A673 (cell line): ENCODE data around the gene TSSK6. TPM values are rescaled to one million over a fixed set of nuclear protein-coding genes. Genes with fewer than 3 reads are reported as not detected.

ENCODE experiments used
- BruUV-seq: library from RNA; stranded (reverse); fragments of 400-500 nt; replicated peaks from 2 replicates; lab custom pipeline; 2021; lab: Mats Ljungman, UMichigan
- CTCF ChIA-PET: fragments of 300-600 bp; sonication (Branson Sonifier 250); formaldehyde crosslinking; loops from one replicate; lab custom pipeline; 2022; ENCODE audit warnings: antibody characterized with exemption; lab: Charles Lee
- POLR2A ChIA-PET: fragments of 300-600 bp; sonication (Branson Sonifier 250); formaldehyde crosslinking; loops from one replicate; lab custom pipeline; 2022; ENCODE audit warnings: antibody characterized with exemption; ENCODE audit not compliant: low non-redundant PET; lab: Charles Lee
- DNase-seq: peaks from one replicate; pipeline ENCODE4 v3.0.0-alpha.2; 2015; ENCODE audit warnings: low spot score
- H3K27ac ChIP-seq: fragments of 200-600 bp; sonication (generic); 2 replicates; pipeline ENCODE4 v1.5.1; 2016; ENCODE audit warnings: mixed run types, low read depth, mild to moderate bottlenecking, mixed read lengths, antibody characterized with exemption, low read length; ENCODE audit not compliant: poor library complexity, severe bottlenecking
- H3K27me3 ChIP-seq: fragments of 200-600 bp; sonication (generic); replicated peaks from 2 replicates; pipeline ENCODE4 v1.6.1; 2017; ENCODE audit warnings: mixed run types, low read depth, mild to moderate bottlenecking, mixed read lengths, antibody characterized with exemption, low read length; ENCODE audit not compliant: insufficient read depth, poor library complexity
- H3K36me3 ChIP-seq: fragments of 200-600 bp; sonication (generic); 2 replicates; pipeline ENCODE4 v1.6.1; 2016; ENCODE audit warnings: mixed run types, mild to moderate bottlenecking, mixed read lengths, antibody characterized with exemption, low read length; ENCODE audit not compliant: insufficient read depth, poor library complexity, severe bottlenecking
- H3K4me1 ChIP-seq: fragments of 200-600 bp; sonication (generic); 2 replicates; pipeline ENCODE4 v1.6.1; 2017; ENCODE audit warnings: mixed run types, mild to moderate bottlenecking, mixed read lengths, antibody characterized with exemption, low read length; ENCODE audit not compliant: insufficient read depth, poor library complexity, severe bottlenecking
- H3K4me3 ChIP-seq: fragments of 200-600 bp; sonication (generic); 2 replicates; pipeline ENCODE4 v1.5.1; 2016; ENCODE audit warnings: low read depth, mixed run types, mild to moderate bottlenecking, mixed read lengths, low read length; ENCODE audit not compliant: poor library complexity, severe bottlenecking
- H3K9me3 ChIP-seq: fragments of 200-600 bp; sonication (generic); 2 replicates; pipeline ENCODE4 v1.6.1; 2016; ENCODE audit warnings: mixed run types, low read depth, mild to moderate bottlenecking, mixed read lengths, antibody characterized with exemption, low read length; ENCODE audit not compliant: poor library complexity, severe bottlenecking
- EZH2 ChIP-seq: fragments of 200-600 bp; sonication (generic); IDR thresholded peaks from 2 replicates; pipeline ENCODE4 v1.6.1; 2017; ENCODE audit warnings: borderline replicate concordance, low read depth, mild to moderate bottlenecking, mixed read lengths, antibody characterized with exemption, low read length; ENCODE audit not compliant: poor library complexity, severe bottlenecking
- intact Hi-C: fragments of 100-400 bp; cut with micrococcal nuclease; formaldehyde crosslinking; loops from one replicate; pipeline ENCODE4 v1.10.0; 2022; ENCODE audit not compliant: unreplicated experiment
- total RNA-seq: library from RNA; stranded (reverse); gene quantifications from 2 replicates; pipeline ENCODE4 v1.2.3, GENCODE V29; 2021
- TF ChIP-seq, protein P1 (sequence below): fragments of 300-800, 200-600 bp; sonication (generic); conservative IDR thresholded peaks from 2 replicates; pipeline ENCODE4 v1.5.1; 2017; ENCODE audit warnings: low read depth, mild to moderate bottlenecking, antibody characterized with exemption, low read length, moderate library complexity, mixed read lengths

TSSK6 gene
- total RNA-seq, 1 experiment from 2014 or later, result 2.5 TPM

DNA sequence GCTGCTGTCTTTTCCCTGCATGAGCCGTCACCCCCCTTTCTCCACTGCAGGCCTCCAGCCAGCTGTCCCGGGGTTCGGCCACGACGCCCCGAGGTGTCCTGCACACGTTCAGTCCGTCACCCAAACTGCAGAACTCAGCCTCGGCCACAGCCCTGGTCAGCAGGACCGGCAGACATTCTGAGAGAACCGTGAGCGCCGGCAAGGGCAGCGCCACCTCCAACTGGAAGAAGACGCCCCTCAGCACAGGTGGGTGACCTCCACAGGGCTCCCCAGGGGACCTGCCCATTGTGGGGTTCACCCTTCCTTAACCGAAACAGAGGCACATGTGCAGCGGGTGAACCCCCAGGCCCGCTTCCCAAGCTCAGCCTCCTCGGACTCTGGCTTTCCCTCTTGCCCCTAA lies 13.1 kb downstream of the TSSK6 start:
- intact Hi-C loops, result no loop called here
- no TSS peak for BruUV-seq
- Histone ChIP-seq H3K4me3 (no peak overlapping the region), H3K27ac (no peak overlapping the region), H3K36me3 (peaks cover 90% of the 10 kb centered on the region), H3K27me3 (no peaks in the 10 kb centered on the region), H3K9me3 (no peaks in the 10 kb centered on the region), H3K4me1 (no peaks in the 10 kb centered on the region)
- POLR2A ChIA-PET, result no interaction called here
- CTCF ChIA-PET, result interaction anchor here (0.5 kb wide), 1 partner anchor 629 kb away, joined by 5 read pairs; no protein-coding TSS in a partner anchor
- DNase-seq, result no peak
- TF ChIP-seq, protein P1, sequence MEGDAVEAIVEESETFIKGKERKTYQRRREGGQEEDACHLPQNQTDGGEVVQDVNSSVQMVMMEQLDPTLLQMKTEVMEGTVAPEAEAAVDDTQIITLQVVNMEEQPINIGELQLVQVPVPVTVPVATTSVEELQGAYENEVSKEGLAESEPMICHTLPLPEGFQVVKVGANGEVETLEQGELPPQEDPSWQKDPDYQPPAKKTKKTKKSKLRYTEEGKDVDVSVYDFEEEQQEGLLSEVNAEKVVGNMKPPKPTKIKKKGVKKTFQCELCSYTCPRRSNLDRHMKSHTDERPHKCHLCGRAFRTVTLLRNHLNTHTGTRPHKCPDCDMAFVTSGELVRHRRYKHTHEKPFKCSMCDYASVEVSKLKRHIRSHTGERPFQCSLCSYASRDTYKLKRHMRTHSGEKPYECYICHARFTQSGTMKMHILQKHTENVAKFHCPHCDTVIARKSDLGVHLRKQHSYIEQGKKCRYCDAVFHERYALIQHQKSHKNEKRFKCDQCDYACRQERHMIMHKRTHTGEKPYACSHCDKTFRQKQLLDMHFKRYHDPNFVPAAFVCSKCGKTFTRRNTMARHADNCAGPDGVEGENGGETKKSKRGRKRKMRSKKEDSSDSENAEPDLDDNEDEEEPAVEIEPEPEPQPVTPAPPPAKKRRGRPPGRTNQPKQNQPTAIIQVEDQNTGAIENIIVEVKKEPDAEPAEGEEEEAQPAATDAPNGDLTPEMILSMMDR, result no peak
- no peak for TF ChIP-seq EZH2

DNA sequence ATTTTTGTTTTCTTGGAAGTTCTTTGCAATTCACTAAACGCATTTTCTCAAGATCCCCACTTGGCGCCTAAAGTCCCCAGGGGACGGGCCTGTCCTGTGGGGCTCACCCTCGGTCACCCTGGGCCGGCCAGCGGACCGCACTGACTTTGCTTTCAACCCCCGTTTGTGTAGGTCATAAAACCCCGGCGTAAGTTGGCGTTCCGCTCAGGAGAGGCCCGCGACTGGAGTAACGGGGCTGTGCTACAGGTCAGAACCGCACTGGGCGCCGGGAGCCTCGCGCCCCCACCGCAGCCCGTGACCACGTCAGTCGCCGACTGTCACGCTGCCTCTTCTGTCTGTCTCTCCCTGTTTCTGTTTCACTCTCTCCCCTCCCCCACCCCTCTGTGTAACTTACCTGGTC lies 13.6 kb downstream of the TSSK6 start:
- CTCF ChIA-PET, result interaction anchor here (0.5 kb wide), 1 partner anchor 628 kb away, joined by 5 read pairs; no protein-coding TSS in a partner anchor
- POLR2A ChIA-PET, result no interaction called here

DNA sequence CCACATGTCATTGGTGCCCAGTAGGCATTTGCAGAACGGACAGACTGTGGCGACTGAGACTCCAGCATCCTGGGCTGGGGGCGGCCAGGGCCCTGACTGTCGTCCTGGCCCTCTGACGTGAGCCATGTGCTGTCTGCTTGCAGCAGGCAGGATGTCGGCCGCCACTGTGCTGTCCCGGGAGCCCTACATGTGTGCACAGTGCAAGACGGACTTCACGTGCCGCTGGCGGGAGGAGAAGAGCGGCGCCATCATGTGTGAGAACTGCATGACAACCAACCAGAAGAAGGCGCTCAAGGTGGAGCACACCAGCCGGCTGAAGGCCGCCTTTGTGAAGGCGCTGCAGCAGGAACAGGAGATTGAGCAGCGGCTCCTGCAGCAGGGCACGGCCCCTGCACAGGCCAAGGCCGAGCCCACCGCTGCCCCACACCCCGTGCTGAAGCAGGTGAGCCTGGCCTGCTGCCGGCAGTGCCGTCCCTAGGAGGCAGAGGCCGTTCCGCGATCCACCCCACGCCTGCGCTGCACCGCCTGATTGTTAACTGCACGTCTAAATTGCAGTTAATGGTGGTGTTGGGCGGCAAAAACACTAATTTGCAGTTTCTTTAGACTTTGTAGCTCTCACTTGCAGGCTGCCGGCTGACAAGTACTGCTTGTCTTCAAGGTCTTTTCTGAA lies 14.2 kb downstream of the TSSK6 start:
- Histone ChIP-seq H3K27me3 (no peaks in the 10 kb centered on the region), H3K36me3 (peaks cover 88% of the 10 kb centered on the region), H3K27ac (no peak overlapping the region), H3K4me3 (no peak overlapping the region), H3K9me3 (no peaks in the 10 kb centered on the region), H3K4me1 (no peaks in the 10 kb centered on the region)
- no TSS peak for BruUV-seq
- ChIA-PET CTCF (no interaction called here), POLR2A (no interaction called here)
- DNase-seq, result no peak
- intact Hi-C loops, result no loop called here
- no peak for TF ChIP-seq EZH2
- TF ChIP-seq, protein P1, result no peak

More for the DNA sequence above, 13.6 kb downstream of the TSSK6 start:
- no peak overlapping the region for H3K27ac ChIP-seq
- no peaks in the 10 kb centered on the region for H3K4me1 ChIP-seq
- intact Hi-C loops, result no loop called here
- no TSS peak for BruUV-seq
- DNase-seq, result no peak
- H3K9me3 ChIP-seq, result no peaks in the 10 kb centered on the region
- no peaks in the 10 kb centered on the region for H3K27me3 ChIP-seq
- TF ChIP-seq EZH2, result no peak
- TF ChIP-seq, protein P1, result no peak
- H3K4me3 ChIP-seq, result no peak overlapping the region
- peaks cover 88% of the 10 kb centered on the region for H3K36me3 ChIP-seq
